HEK293 (cell line): ENCODE measurements around the gene ZFPL1.

Source experiments
- CTCF ChIA-PET: fragments of 350-600 bp; formaldehyde crosslinking; extraction: SDS; loops from one replicate; lab custom pipeline; 2021; ENCODE audit warnings: antibody characterized with exemption; lab: Yijun Ruan, JAX
- POLR2A ChIA-PET: fragments of 300-600 bp; formaldehyde crosslinking; extraction: SDS; loops from one replicate; lab custom pipeline; 2020; ENCODE audit warnings: antibody characterized with exemption, inconsistent platforms; lab: Yijun Ruan, JAX
- H3K27ac ChIP-seq: fragments of 200-500 bp; sonication (Bioruptor generic); 2 replicates; pipeline ENCODE4 v1.5.1; 2014; ENCODE audit warnings: low read depth, low read length, control low read depth, inconsistent platforms; ENCODE audit errors: extremely low read depth
- H3K36me3 ChIP-seq, 2 experiments: fragments of 200-500 bp in 1 of 2; sonication (Bioruptor generic) in 1 of 2; 1 replicate in 1 of 2; 2 replicates in 1 of 2; pipeline ENCODE4 v1.5.1; 2014 to 2017; ENCODE audit warnings: inconsistent platforms in 2 of 2, low read length in 2 of 2; ENCODE audit not compliant: control insufficient read depth in 2 of 2, insufficient read depth in 1 of 2
- H3K4me1 ChIP-seq: fragments of 200-500 bp; sonication (Bioruptor generic); 2 replicates; pipeline ENCODE4 v1.5.1; 2014; ENCODE audit warnings: mild to moderate bottlenecking, low read length, inconsistent platforms; ENCODE audit not compliant: control insufficient read depth, insufficient read depth
- H3K4me3 ChIP-seq: 2 replicates; pipeline ENCODE4 v1.5.1; 2011; ENCODE audit warnings: low read depth, mild to moderate bottlenecking, control low read depth, low read length, moderate library complexity
- H3K9me3 ChIP-seq: fragments of 200-500 bp; sonication (Bioruptor generic); 2 replicates; pipeline ENCODE4 v1.5.1; 2014; ENCODE audit warnings: low read depth, low read length, inconsistent platforms; ENCODE audit not compliant: control insufficient read depth, insufficient read depth
- ELK4 ChIP-seq: IDR thresholded peaks from 2 replicates; pipeline ENCODE4 v1.6.1; 2011; ENCODE audit warnings: mild to moderate bottlenecking, low read depth, low read length, borderline replicate concordance
- GFI1B ChIP-seq: fragments of 450-650 bp; formaldehyde crosslinking; IDR thresholded peaks from 2 replicates; pipeline ENCODE4 v1.5.1; 2016; ENCODE audit warnings: missing biosample characterization, missing genetic modification characterization
- REPIN1 ChIP-seq: fragments of 450-650 bp; formaldehyde crosslinking; IDR thresholded peaks from 2 replicates; pipeline ENCODE4 v1.5.1; 2017; ENCODE audit warnings: missing biosample characterization, missing genetic modification characterization, low read depth
- REST ChIP-seq: fragments of 450-650 bp; formaldehyde crosslinking; IDR thresholded peaks from 2 replicates; pipeline ENCODE4 v1.5.1; 2016; ENCODE audit warnings: missing biosample characterization, missing genetic modification characterization
- SCRT1 ChIP-seq: fragments of 450-650 bp; formaldehyde crosslinking; IDR thresholded peaks from 2 replicates; pipeline ENCODE4 v1.5.1; 2016; ENCODE audit warnings: missing biosample characterization, missing genetic modification characterization, borderline replicate concordance
- SP7 ChIP-seq: fragments of 450-650 bp; formaldehyde crosslinking; IDR thresholded peaks from 2 replicates; pipeline ENCODE4 v1.5.1; 2016; ENCODE audit warnings: missing biosample characterization, missing genetic modification characterization
- YY2 ChIP-seq: fragments of 450-650 bp; formaldehyde crosslinking; IDR thresholded peaks from 2 replicates; pipeline ENCODE4 v1.5.1; 2016; ENCODE audit warnings: missing biosample characterization, missing genetic modification characterization
- ZNF16 ChIP-seq: fragments of 450-650 bp; formaldehyde crosslinking; IDR thresholded peaks from 2 replicates; pipeline ENCODE4 v1.5.1; 2016; ENCODE audit warnings: low read depth, missing biosample characterization, missing genetic modification characterization
- ZNF341 ChIP-seq: fragments of 450-650 bp; formaldehyde crosslinking; IDR thresholded peaks from 2 replicates; pipeline ENCODE4; 2016; ENCODE audit warnings: low read depth, missing biosample characterization, missing genetic modification characterization
- ZNF366 ChIP-seq: fragments of 450-650 bp; formaldehyde crosslinking; conservative IDR thresholded peaks from 2 replicates; pipeline ENCODE4 v1.5.1; 2016; ENCODE audit warnings: missing biosample characterization, missing genetic modification characterization
- ZNF426 ChIP-seq: fragments of 450-650 bp; formaldehyde crosslinking; IDR thresholded peaks from 2 replicates; pipeline ENCODE4 v1.5.1; 2017; ENCODE audit warnings: missing biosample characterization, missing genetic modification characterization, mild to moderate bottlenecking, inconsistent platforms, moderate library complexity
- ZNF677 ChIP-seq: fragments of 450-650 bp; IDR thresholded peaks from 2 replicates; pipeline ENCODE4 v1.5.0; 2018; ENCODE audit warnings: missing biosample characterization, mild to moderate bottlenecking, missing genetic modification characterization, moderate library complexity
- ZNF768 ChIP-seq: fragments of 450-650 bp; formaldehyde crosslinking; IDR thresholded peaks from 2 replicates; pipeline ENCODE4 v1.5.1; 2018; ENCODE audit warnings: missing biosample characterization, mild to moderate bottlenecking, missing genetic modification characterization
- ZNF785 ChIP-seq: fragments of 450-650 bp; formaldehyde crosslinking; IDR thresholded peaks from 2 replicates; pipeline ENCODE4 v1.5.1; 2016; ENCODE audit warnings: missing biosample characterization, missing genetic modification characterization
- TF ChIP-seq, protein P1 (sequence below): fragments of 450-650 bp; formaldehyde crosslinking; IDR thresholded peaks from 2 replicates; pipeline ENCODE4 v1.5.1; 2016; ENCODE audit warnings: missing biosample characterization, missing genetic modification characterization
- TF ChIP-seq, protein P2 (sequence below): sonication (generic); formaldehyde crosslinking; IDR thresholded peaks from 2 replicates; pipeline ENCODE4 v1.8.1; 2022; ENCODE audit warnings: mild to moderate bottlenecking, moderate library complexity, missing genetic modification reagents
- TF ChIP-seq, protein P3 (sequence below): fragments of 450-650 bp; formaldehyde crosslinking; IDR thresholded peaks from 2 replicates; pipeline ENCODE4 v1.5.1; 2016; ENCODE audit warnings: missing biosample characterization, missing genetic modification characterization

The ZFPL1 gene

DNA sequence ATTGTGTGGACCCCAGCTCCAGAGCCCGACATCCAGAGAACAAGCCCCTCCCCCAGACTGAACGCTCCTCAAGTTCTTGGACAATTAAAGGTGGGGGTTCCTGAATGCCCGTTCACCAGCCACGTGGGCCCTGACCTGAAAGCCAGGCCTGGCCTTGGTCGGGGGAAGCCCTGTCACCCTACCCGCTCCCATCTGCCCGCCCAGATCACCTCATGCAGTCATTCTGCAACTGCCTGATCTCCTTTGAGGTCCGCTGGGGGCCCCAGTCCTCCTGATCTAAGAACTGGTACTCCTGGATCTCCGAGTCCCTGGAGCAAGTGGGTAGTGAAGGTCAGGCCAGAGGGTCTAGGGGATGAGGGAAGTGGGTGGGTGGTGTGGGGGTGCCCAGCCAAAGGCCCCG is 16.6 kb upstream of the ZFPL1 start (continued):
- no peak for TF ChIP-seq REST (tag by site-specific recombination)
- TF ChIP-seq ZNF341 (tag by site-specific recombination): no peak
- TF ChIP-seq, protein P1, sequence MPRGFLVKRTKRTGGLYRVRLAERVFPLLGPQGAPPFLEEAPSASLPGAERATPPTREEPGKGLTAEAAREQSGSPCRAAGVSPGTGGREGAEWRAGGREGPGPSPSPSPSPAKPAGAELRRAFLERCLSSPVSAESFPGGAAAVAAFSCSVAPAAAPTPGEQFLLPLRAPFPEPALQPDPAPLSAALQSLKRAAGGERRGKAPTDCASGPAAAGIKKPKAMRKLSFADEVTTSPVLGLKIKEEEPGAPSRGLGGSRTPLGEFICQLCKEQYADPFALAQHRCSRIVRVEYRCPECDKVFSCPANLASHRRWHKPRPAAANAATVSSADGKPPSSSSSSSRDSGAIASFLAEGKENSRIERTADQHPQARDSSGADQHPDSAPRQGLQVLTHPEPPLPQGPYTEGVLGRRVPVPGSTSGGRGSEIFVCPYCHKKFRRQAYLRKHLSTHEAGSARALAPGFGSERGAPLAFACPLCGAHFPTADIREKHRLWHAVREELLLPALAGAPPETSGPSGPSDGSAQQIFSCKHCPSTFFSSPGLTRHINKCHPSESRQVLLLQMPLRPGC: no peak
- TF ChIP-seq ZNF785 (tag by site-specific recombination): no peak
- TF ChIP-seq ZNF366 (tag by site-specific recombination): no peak
- TF ChIP-seq YY2 (tag by site-specific recombination): no peak
- no peak for TF ChIP-seq ELK4
- TF ChIP-seq, all 188 proteins: peak for 0

- Histone ChIP-seq H3K36me3 (no peaks in the 10 kb centered on the region), H3K9me3 (no peaks in the 10 kb centered on the region), H3K4me3 (no peak overlapping the region), H3K4me1 (no peaks in the 10 kb centered on the region), H3K27ac (no peak overlapping the region)
- TF ChIP-seq REPIN1 (tag by site-specific recombination) (no peak), ZNF16 (tag by site-specific recombination) (no peak), ZNF677 (tag by site-specific recombination) (no peak), ZNF426 (tag by site-specific recombination) (no peak), ZNF768 (tag by site-specific recombination) (no peak), GFI1B (tag by site-specific recombination) (no peak), SCRT1 (tag by site-specific recombination) (no peak), SP7 (tag by site-specific recombination) (no peak)
- TF ChIP-seq, protein P2, sequence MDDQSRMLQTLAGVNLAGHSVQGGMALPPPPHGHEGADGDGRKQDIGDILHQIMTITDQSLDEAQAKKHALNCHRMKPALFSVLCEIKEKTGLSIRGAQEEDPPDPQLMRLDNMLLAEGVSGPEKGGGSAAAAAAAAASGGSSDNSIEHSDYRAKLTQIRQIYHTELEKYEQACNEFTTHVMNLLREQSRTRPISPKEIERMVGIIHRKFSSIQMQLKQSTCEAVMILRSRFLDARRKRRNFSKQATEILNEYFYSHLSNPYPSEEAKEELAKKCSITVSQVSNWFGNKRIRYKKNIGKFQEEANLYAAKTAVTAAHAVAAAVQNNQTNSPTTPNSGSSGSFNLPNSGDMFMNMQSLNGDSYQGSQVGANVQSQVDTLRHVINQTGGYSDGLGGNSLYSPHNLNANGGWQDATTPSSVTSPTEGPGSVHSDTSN (CRISPR knock-in tag): no peak
- TF ChIP-seq, protein P3, sequence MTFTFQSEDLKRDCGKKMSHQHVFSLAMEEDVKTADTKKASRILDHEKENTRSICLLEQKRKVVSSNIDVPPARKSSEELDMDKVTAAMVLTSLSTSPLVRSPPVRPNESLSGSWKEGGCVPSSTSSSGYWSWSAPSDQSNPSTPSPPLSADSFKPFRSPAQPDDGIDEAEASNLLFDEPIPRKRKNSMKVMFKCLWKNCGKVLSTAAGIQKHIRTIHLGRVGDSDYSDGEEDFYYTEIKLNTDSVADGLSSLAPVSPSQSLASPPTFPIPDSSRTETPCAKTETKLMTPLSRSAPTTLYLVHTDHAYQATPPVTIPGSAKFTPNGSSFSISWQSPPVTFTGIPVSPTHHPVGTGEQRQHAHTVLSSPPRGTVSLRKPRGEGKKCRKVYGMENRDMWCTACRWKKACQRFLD: no peak
- ChIA-PET POLR2A (no interaction called here), CTCF (interaction anchor here (1.2 kb wide), 1 partner anchor 9 kb away, joined by 5 read pairs; no protein-coding TSS in a partner anchor)
Measured at GRCh38 chr11:65069217-65069616, 14.8 kb upstream of the ZFPL1 start.
